ENCODE data around the gene CNTN6. TPM values are rescaled to one million over a fixed set of nuclear protein-coding genes. Genes with fewer than 3 reads are reported as not detected.

The CNTN6 gene
- total and polyA plus RNA-seq, 2 of the 13 experiments (the other 11 are each of a cell fraction or from before 2014, with no cell fraction given), result not detected

- WGBS (ENCODE audit: low lambda C conversion rate), result 5% methylated on average over 3 of the region's 3 CpGs
- ChIA-PET CTCF (ENCODE audit: low intra/inter-chr PET ratio, low total read pairs) (no interaction called here), POLR2A (no interaction called here)
- H4K20me1 ChIP-seq (ENCODE audit: insufficient read depth, low read length), result no peaks in the 10 kb centered on the region
- no peak overlapping the region for H3K27ac ChIP-seq (ENCODE audit: extremely low read length, insufficient read depth, low read length)
- intact Hi-C loops (cut with micrococcal nuclease; ENCODE audit: unreplicated experiment) (no loop called here), in situ Hi-C loops (cut with HindIII; ENCODE audit: extremely low pct_ligation_motif_present, low pct_unique_long_range_greater_than_20kb) (no loop called here)
- H3K9ac ChIP-seq (ENCODE audit: insufficient read depth, low read depth, low read length), result no peak overlapping the region
- H3K4me3 ChIP-seq (replicated peaks in 1 of 3; ENCODE audit: insufficient read depth in 1 of 3, low read depth in 2 of 3, low read length in 3 of 3), result no peak overlapping the region
- BruUV-seq (replicated peaks), result no TSS peak
- H2AFZ ChIP-seq (ENCODE audit: low read length), result no peak overlapping the region
- DNase-seq (ENCODE audit: low spot score), result no peak
- H3K9me3 ChIP-seq (ENCODE audit: low read length), result peaks cover 93% of the 10 kb centered on the region
- no peaks in the 10 kb centered on the region for H3K4me1 ChIP-seq (ENCODE audit: insufficient read depth, low read length)
- H3K4me2 ChIP-seq (ENCODE audit: low read depth, low read length), result no peak overlapping the region
- FAIRE-seq, result no peak
- H3K27me3 ChIP-seq (ENCODE audit: control insufficient read depth in 1 of 2, insufficient read depth in 2 of 2, low read length in 2 of 2), result no peaks in the 10 kb centered on the region
- no peak for TF ChIP-seq ZNF770 (CRISPR knock-in tag; IDR thresholded peaks at IDR 0.05)
- peak; percentile 75 for TF ChIP-seq CEBPB (IDR thresholded peaks at IDR 0.05; ENCODE audit: borderline replicate concordance, low read depth, low read length)
- no peak for TF ChIP-seq HDAC2 (CRISPR knock-in tag; IDR thresholded peaks at IDR 0.05)
- TF ChIP-seq KAT2B (IDR thresholded peaks at IDR 0.05; ENCODE audit: borderline replicate concordance, low read depth, low read length), result no peak
- no peak for TF ChIP-seq REST (IDR thresholded peaks at IDR 0.05; ENCODE audit: borderline replicate concordance in 1 of 2, low read depth in 1 of 2, low read length in 2 of 2)
- TF ChIP-seq ZNF510 (CRISPR knock-in tag; IDR thresholded peaks at IDR 0.05; ENCODE audit: low read depth), result no peak
- 0 out of 4 replicates have a peak, but pooled peaks of 1 of the 2 experiments have one; percentile 23 for TF ChIP-seq ATF4 (CRISPR knock-in tag; IDR thresholded peaks at IDR 0.05)
- no peak for ATAC-seq
- H3K79me2 ChIP-seq (ENCODE audit: insufficient read depth, low read length), result no peaks in the 10 kb centered on the region
- no peaks in the 10 kb centered on the region for H3K36me3 ChIP-seq (replicated peaks in 1 of 2; ENCODE audit: control insufficient read depth in 1 of 2, insufficient read depth in 2 of 2, low read length in 2 of 2)
Measured at GRCh38 chr3:1087066-1087560, 5.7 kb upstream of the CNTN6 start.
